NCI-H2107 treated with DMSO at 0.1 percent for 48 hours (cell line): Measurements from ENCODE around the gene SLC12A5.
"Not testable (repeated sequence)": the region's sequence is repeated elsewhere in the genome, so short reads cannot be mapped to it uniquely, and the experiment has no call there.

Source experiments
- DNase-seq: peaks from one replicate; lab custom pipeline; 2025; ENCODE audit not compliant: unreplicated experiment; lab: John Stamatoyannopoulos, UW

The SLC12A5 gene

GRCh38 chr20:46028772-46029371 is at the start of gene SLC12A5:
SLC12A5 (plus strand) TSS chr20:46029215; CDS start chr20:46029345, 130 bp downstream.
- no peak for DNase-seq

GRCh38 chr20:45981261-45981660 is 47.8 kb upstream of the SLC12A5 start:
- DNase-seq: no peak

- no peak for DNase-seq
Observed at GRCh38 chr20:45983279-45983743, 45.7 kb upstream of the SLC12A5 start.

GRCh38 chr20:45985573-45985972 is 43.4 kb upstream of the SLC12A5 start:
- DNase-seq: no peak

GRCh38 chr20:45987108-45987780 is 41.8 kb upstream of the SLC12A5 start:
- DNase-seq: no peak

- DNase-seq: not testable (repeated sequence)
Observed at GRCh38 chr20:45988830-45989229, 40.2 kb upstream of the SLC12A5 start.

- DNase-seq: no peak
Observed at GRCh38 chr20:45991616-45992015, 37.4 kb upstream of the SLC12A5 start.

- DNase-seq: peak; percentile 30
Observed at GRCh38 chr20:45993197-45993951, 35.6 kb upstream of the SLC12A5 start.

- no peak for DNase-seq
Observed at GRCh38 chr20:45994761-45995493, 34.1 kb upstream of the SLC12A5 start.

GRCh38 chr20:45995495-45996097 is 33.4 kb upstream of the SLC12A5 start:
- peak; percentile 31 for DNase-seq

GRCh38 chr20:45997187-45997586 is 31.8 kb upstream of the SLC12A5 start:
- no peak for DNase-seq

- DNase-seq: no peak
Observed at GRCh38 chr20:45998337-45998736, 30.7 kb upstream of the SLC12A5 start.

- no peak for DNase-seq
Observed at GRCh38 chr20:45998761-45999160, 30.3 kb upstream of the SLC12A5 start.

- no peak for DNase-seq
Observed at GRCh38 chr20:45999557-46000261, 29.3 kb upstream of the SLC12A5 start.

- no peak for DNase-seq
Observed at GRCh38 chr20:46000262-46000996, 28.6 kb upstream of the SLC12A5 start.

GRCh38 chr20:46001498-46001897 is 27.5 kb upstream of the SLC12A5 start:
- no peak for DNase-seq

- DNase-seq: no peak
Observed at GRCh38 chr20:46002008-46002407, 27.0 kb upstream of the SLC12A5 start.

- DNase-seq: no peak
Observed at GRCh38 chr20:46004187-46004586, 24.8 kb upstream of the SLC12A5 start.

- no peak for DNase-seq
Observed at GRCh38 chr20:46004889-46005473, 24.0 kb upstream of the SLC12A5 start.
